Glutamatergic neuron (in vitro differentiated cells): ENCODE results near the gene MXD1. TPM values are rescaled to one million over a fixed set of nuclear protein-coding genes. Genes with fewer than 3 reads are reported as not detected.
"Not testable (repeated sequence)": the region's sequence is repeated elsewhere in the genome, so short reads cannot be mapped to it uniquely, and the experiment has no call there.

Source experiments
- DNase-seq: peaks from one replicate; pipeline ENCODE4 v3.0.0; 2022
- H3K27ac Mint-ChIP-seq: one replicate; pipeline ENCODE4 v1.8.0; 2020; ENCODE audit warnings: mild to moderate bottlenecking, mixed read lengths, inconsistent platforms; ENCODE audit not compliant: unreplicated experiment
- H3K27me3 Mint-ChIP-seq: one replicate; pipeline ENCODE4 v1.8.0; 2020; ENCODE audit warnings: mild to moderate bottlenecking, moderate library complexity, mixed read lengths, inconsistent platforms; ENCODE audit not compliant: unreplicated experiment
- H3K36me3 Mint-ChIP-seq: one replicate; pipeline ENCODE4 v1.8.0; 2020; ENCODE audit warnings: mild to moderate bottlenecking, mixed read lengths, inconsistent platforms; ENCODE audit not compliant: unreplicated experiment
- H3K4me1 Mint-ChIP-seq: one replicate; pipeline ENCODE4 v1.8.0; 2020; ENCODE audit warnings: mild to moderate bottlenecking, low read depth, mixed read lengths, inconsistent platforms; ENCODE audit not compliant: unreplicated experiment
- H3K4me3 Mint-ChIP-seq: one replicate; pipeline ENCODE4 v1.8.0; 2020; ENCODE audit warnings: mild to moderate bottlenecking, mixed read lengths, inconsistent platforms; ENCODE audit not compliant: unreplicated experiment
- H3K9me3 Mint-ChIP-seq: one replicate; pipeline ENCODE4 v1.8.0; 2020; ENCODE audit warnings: mild to moderate bottlenecking, moderate library complexity, mixed read lengths, inconsistent platforms; ENCODE audit not compliant: unreplicated experiment
- CTCF ChIP-seq: fragments of 200-600 bp; sonication (generic); IDR thresholded peaks from one replicate; pipeline ENCODE4 v1.5.0; 2021; ENCODE audit not compliant: partially characterized antibody, unreplicated experiment
- long read RNA-seq: library from polyadenylated mRNA; unstranded; transcript quantifications from one replicate; pipeline ENCODE4 v2.0.0, GENCODE V29; 2020; ENCODE audit not compliant: unreplicated experiment
- total RNA-seq: library from RNA; stranded (reverse); fragmentation: NEBNext Ultra II Directional; extraction: Animal tissue kit (Norgen Biotek cat#: 25700); gene quantifications from one replicate; pipeline ENCODE4 v1.2.1, GENCODE V29; 2021; ENCODE audit not compliant: unreplicated experiment

The MXD1 gene, protein sequence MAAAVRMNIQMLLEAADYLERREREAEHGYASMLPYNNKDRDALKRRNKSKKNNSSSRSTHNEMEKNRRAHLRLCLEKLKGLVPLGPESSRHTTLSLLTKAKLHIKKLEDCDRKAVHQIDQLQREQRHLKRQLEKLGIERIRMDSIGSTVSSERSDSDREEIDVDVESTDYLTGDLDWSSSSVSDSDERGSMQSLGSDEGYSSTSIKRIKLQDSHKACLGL
- total RNA-seq, result 15.8 TPM
- long read RNA-seq, partial matches to known transcripts, result 0 of 1 reads
- long read RNA-seq, other reads (novel, unspliced or antisense), result 1 of 1 reads

GRCh38 chr2:69914950-69915945, at the start of gene MXD1:
MXD1 (plus strand) TSS chr2:69915109; CDS start chr2:69915331, 222 bp downstream.
- Mint-ChIP-seq H3K27me3 (peaks cover 5% of the 10 kb centered on the region), H3K9me3 (peaks cover 5% of the 10 kb centered on the region), H3K4me1 (no peaks in the 10 kb centered on the region), H3K4me3 (peak within 1 kb of the TSS; percentile 85), H3K27ac (peak within 1 kb of the TSS; percentile 95), H3K36me3 (no peaks in the 10 kb centered on the region)
- TF ChIP-seq CTCF, result no peak
- DNase-seq, result peak; percentile 99

DNA sequence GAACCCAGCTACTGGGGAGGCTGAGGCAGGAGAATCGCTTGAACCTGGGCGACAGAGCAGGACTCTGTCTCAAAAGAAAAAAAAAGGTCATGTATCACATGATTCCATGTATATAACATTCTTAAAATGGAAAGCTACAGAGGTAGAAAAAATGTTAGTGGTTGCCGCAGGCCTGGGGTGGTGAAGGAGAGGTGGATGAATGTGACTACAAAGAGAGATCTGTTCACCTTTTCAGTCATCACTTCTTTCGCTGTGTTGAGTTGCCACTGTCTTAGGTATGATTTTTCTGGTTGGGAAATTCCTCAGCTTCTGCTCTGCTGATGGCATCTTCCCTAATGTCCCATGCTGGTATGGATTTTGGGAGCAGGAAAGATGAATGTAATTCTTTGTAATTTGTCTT, 26.5 kb upstream of the MXD1 start:
- H3K4me3 Mint-ChIP-seq, result no peak overlapping the region

DNA sequence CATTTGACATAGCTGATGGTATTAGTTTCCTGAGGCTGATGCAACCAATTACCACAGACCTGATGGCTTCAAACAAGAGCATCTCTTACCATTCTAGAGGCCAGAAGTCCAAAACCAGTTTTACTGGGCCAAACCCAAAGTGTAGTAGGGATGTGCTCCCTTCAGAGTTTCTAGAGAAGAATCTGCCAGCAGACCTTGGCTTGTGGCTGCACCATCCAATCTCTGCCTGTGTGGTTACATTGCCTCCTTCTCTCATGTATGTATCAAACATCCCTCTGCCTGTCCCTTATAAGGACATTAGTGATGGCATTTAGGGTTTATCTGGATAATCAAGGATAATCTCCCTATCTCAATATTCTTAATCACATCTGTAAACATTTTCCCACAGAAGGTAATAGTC, 25.6 kb upstream of the MXD1 start:
- no peak for TF ChIP-seq CTCF
- H3K27me3 Mint-ChIP-seq, result peaks cover 2% of the 10 kb centered on the region

More for the DNA sequence above, 26.5 kb upstream of the MXD1 start:
- Mint-ChIP-seq H3K36me3 (no peaks in the 10 kb centered on the region), H3K27ac (no peak overlapping the region), H3K27me3 (peaks cover 2% of the 10 kb centered on the region), H3K9me3 (peaks cover 2% of the 10 kb centered on the region), H3K4me1 (no peaks in the 10 kb centered on the region)
- no peak for DNase-seq
- no peak for TF ChIP-seq CTCF

GRCh38 chr2:69890881-69891280, 24.0 kb upstream of the MXD1 start:
- Mint-ChIP-seq H3K36me3 (no peaks in the 10 kb centered on the region), H3K9me3 (peaks cover 2% of the 10 kb centered on the region), H3K27ac (no peak overlapping the region), H3K4me1 (peaks cover 5% of the 10 kb centered on the region), H3K27me3 (peaks cover 2% of the 10 kb centered on the region), H3K4me3 (no peak overlapping the region)
- no peak for DNase-seq
- no peak for TF ChIP-seq CTCF

More for the DNA sequence above, 25.6 kb upstream of the MXD1 start:
- no peak overlapping the region for H3K27ac Mint-ChIP-seq
- DNase-seq, result no peak
- peaks cover 2% of the 10 kb centered on the region for H3K9me3 Mint-ChIP-seq
- no peaks in the 10 kb centered on the region for H3K4me1 Mint-ChIP-seq
- H3K36me3 Mint-ChIP-seq, result no peaks in the 10 kb centered on the region
- H3K4me3 Mint-ChIP-seq, result no peak overlapping the region

DNA sequence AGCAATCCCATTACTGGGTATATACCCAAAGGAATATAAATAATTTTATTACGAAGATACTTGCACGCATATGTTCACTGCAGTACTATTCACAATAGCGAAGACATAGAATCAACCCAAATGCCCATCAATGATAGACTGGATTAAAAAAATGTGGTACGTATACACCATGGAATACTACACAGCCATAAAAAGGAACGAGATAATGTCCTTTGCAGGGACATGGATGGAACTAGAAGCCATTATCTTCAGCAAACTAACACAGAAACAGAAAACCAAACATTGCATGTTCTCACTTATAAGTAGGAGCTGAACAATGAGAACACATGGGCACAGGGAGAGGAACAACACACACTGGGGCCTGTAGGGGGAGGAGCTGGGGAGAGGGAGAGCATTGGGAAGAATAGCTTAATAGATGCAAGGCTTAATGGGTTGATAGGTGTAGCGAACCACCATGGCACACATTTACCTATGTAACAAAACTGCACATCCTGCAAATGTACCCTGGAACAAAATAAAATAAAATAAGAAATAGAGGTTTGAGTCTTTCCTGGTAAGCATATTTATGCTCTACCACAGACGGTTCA, 22.0 kb upstream of the MXD1 start:
- peak overlapping the region; percentile 94 for H3K27ac Mint-ChIP-seq
- DNase-seq, result not testable (repeated sequence)

More for the DNA sequence above, 22.0 kb upstream of the MXD1 start:
- not testable (repeated sequence) for H3K36me3 Mint-ChIP-seq, H3K27me3 Mint-ChIP-seq, H3K9me3 Mint-ChIP-seq, H3K4me1 Mint-ChIP-seq
- H3K4me3 Mint-ChIP-seq, result peak overlapping the region; percentile 99
